Endothelial cell of umbilical vein (primary cell): ENCODE results near the gene CCDC190. TPM values are rescaled to one million over a fixed set of nuclear protein-coding genes. Genes with fewer than 3 reads are reported as not detected.

Experiments used
- BruUV-seq: library from RNA; stranded (reverse); fragments of 400-500 nt; replicated peaks from 2 replicates; lab custom pipeline; 2021; lab: Mats Ljungman, UMichigan
- CTCF ChIA-PET: fragments of 300-600, 350-600 bp; sonication (Branson Sonifier 250); formaldehyde crosslinking; loops from one replicate; lab custom pipeline; 2021; ENCODE audit warnings: antibody characterized with exemption, inconsistent platforms; lab: Charles Lee
- POLR2A ChIA-PET: fragments of 300-600, 350-600 bp; sonication (Branson Sonifier 250); formaldehyde crosslinking; loops from one replicate; lab custom pipeline; 2021; ENCODE audit warnings: antibody characterized with exemption, inconsistent platforms; lab: Charles Lee
- DNase-seq: peaks from one replicate; pipeline ENCODE4 v3.0.0-alpha.2; 2011; ENCODE audit warnings: low read depth, low spot score
- FAIRE-seq: peaks from 2 replicates; lab custom pipeline; 2011; peaks lifted over from hg19 to GRCh38; lab: Jason Lieb, UNC
- H2AFZ ChIP-seq: 2 replicates; pipeline ENCODE4 v1.6.0; 2012; ENCODE audit warnings: low read depth, low read length, control low read depth, inconsistent platforms
- H3K27ac ChIP-seq: 2 replicates; pipeline ENCODE4 v1.5.1; 2011; ENCODE audit warnings: low read depth, mild to moderate bottlenecking, control low read depth, low read length, moderate library complexity; ENCODE audit not compliant: insufficient read depth
- H3K27me3 ChIP-seq, 2 experiments: 2 replicates each; pipeline versions ENCODE4 v1.6.0 to v1.6.1; 2011; ENCODE audit warnings: low read length in 2 of 2, mixed read lengths in 1 of 2; ENCODE audit not compliant: control insufficient read depth in 2 of 2, insufficient read depth in 2 of 2
- H3K36me3 ChIP-seq, 2 experiments: 2 replicates in 1 of 2; 3 replicates in 1 of 2; pipeline ENCODE4 v1.5.1; 2011; ENCODE audit warnings: low read length in 2 of 2, mild to moderate bottlenecking in 1 of 2, moderate library complexity in 1 of 2; ENCODE audit not compliant: control insufficient read depth in 2 of 2, insufficient read depth in 2 of 2; ENCODE audit errors: extremely low read depth in 1 of 2
- H3K4me1 ChIP-seq: 3 replicates; pipeline ENCODE4 v1.5.1; 2011; ENCODE audit warnings: mild to moderate bottlenecking, low read length; ENCODE audit not compliant: control insufficient read depth, insufficient read depth; ENCODE audit errors: extremely low read depth
- H3K4me2 ChIP-seq: 2 replicates; pipeline ENCODE4 v1.6.1; 2011; ENCODE audit warnings: low read length, control low read depth, mixed read lengths; ENCODE audit not compliant: insufficient read depth
- H3K4me3 ChIP-seq, 3 experiments: fragments of 200-600 bp in 1 of 3; sonication (generic), shearing (Covaris generic) in 1 of 3; replicated peaks in 1 of 3; 2 replicates each; pipeline ENCODE4 v1.5.1; 2011 to 2016; ENCODE audit warnings: control low read depth in 3 of 3, low read length in 3 of 3, mild to moderate bottlenecking in 2 of 3, inconsistent platforms in 1 of 3, low read depth in 1 of 3, moderate library complexity in 1 of 3; ENCODE audit not compliant: insufficient read depth in 1 of 3
- H3K79me2 ChIP-seq: 2 replicates; pipeline ENCODE4 v1.6.0; 2012; ENCODE audit warnings: low read length, inconsistent platforms; ENCODE audit not compliant: control insufficient read depth, insufficient read depth
- H3K9ac ChIP-seq: replicated peaks from 2 replicates; pipeline ENCODE3; 2011; ENCODE audit warnings: low read length, control low read depth; ENCODE audit not compliant: insufficient read depth; ENCODE audit errors: extremely low read depth
- H3K9me1 ChIP-seq: replicated peaks from 3 replicates; pipeline ENCODE4 v1.6.0; 2011; ENCODE audit warnings: mild to moderate bottlenecking, low read length; ENCODE audit not compliant: control insufficient read depth, insufficient read depth; ENCODE audit errors: extremely low read depth
- H3K9me3 ChIP-seq: replicated peaks from 2 replicates; pipeline ENCODE4 v1.5.1; 2012; ENCODE audit warnings: low read length, inconsistent platforms; ENCODE audit not compliant: control insufficient read depth, insufficient read depth
- H4K20me1 ChIP-seq: replicated peaks from 2 replicates; pipeline ENCODE3; 2011; ENCODE audit warnings: mild to moderate bottlenecking, low read length; ENCODE audit not compliant: control insufficient read depth, insufficient read depth; ENCODE audit errors: extremely low read depth
- EZH2 ChIP-seq: IDR thresholded peaks from 2 replicates; pipeline ENCODE4 v1.6.1; 2012; ENCODE audit warnings: borderline replicate concordance, low read depth, mild to moderate bottlenecking, moderate library complexity, low read length, inconsistent platforms; ENCODE audit not compliant: severe bottlenecking
- FOS ChIP-seq: IDR thresholded peaks from 2 replicates; pipeline ENCODE4 v1.6.1; 2011; ENCODE audit warnings: mild to moderate bottlenecking, low read length, moderate library complexity, borderline replicate concordance; ENCODE audit not compliant: insufficient read depth
- GATA2 ChIP-seq: IDR thresholded peaks from 2 replicates; pipeline ENCODE4 v1.7.0; 2011; ENCODE audit warnings: low read depth, mild to moderate bottlenecking, moderate library complexity, mixed read lengths, low read length; ENCODE audit not compliant: insufficient read length, insufficient read depth
- JUN ChIP-seq: IDR thresholded peaks from 2 replicates; pipeline ENCODE4 v1.6.1; 2011; ENCODE audit warnings: borderline replicate concordance, low read depth; ENCODE audit not compliant: insufficient read length, insufficient read depth
- MYC ChIP-seq: IDR thresholded peaks from one replicate; pipeline ENCODE4 v1.6.1; 2011; ENCODE audit warnings: mild to moderate bottlenecking, low read depth, low read length
- POLR2A ChIP-seq: IDR thresholded peaks from 2 replicates; pipeline ENCODE4 v1.6.1; 2012; ENCODE audit warnings: low read depth, mild to moderate bottlenecking, control low read depth, low read length
- POLR2AphosphoS5 ChIP-seq: IDR thresholded peaks from 2 replicates; pipeline ENCODE4 v1.6.1; 2012; ENCODE audit warnings: low read depth, mild to moderate bottlenecking, control low read depth, low read length, moderate library complexity; ENCODE audit not compliant: insufficient read depth
- dilution Hi-C: fragments of 300-500 bp; cut with MboI; formaldehyde crosslinking; loops from one replicate; pipeline ENCODE4 v1.15.0; 2019; ENCODE audit warnings: low sequenced_read_pairs; ENCODE audit not compliant: extremely low pct_ligation_motif_present
- intact Hi-C: fragments of 100-400 bp; cut with micrococcal nuclease; formaldehyde crosslinking; loops from one replicate; pipeline ENCODE4 v1.10.0; 2022
- polyA plus RNA-seq, 4 experiments: library from polyadenylated mRNA; depleted of rRNA in 3 of 4; stranded (reverse) in 3 of 4; unstranded in 1 of 4; fragments of >200 nt; gene quantifications; 2 replicates each; pipeline versions ENCODE4 v1.2.1 to v1.2.3, GENCODE V29; 2011 to 2012; ENCODE audit warnings: missing spikeins in 1 of 4
- total RNA-seq: library from RNA; stranded (reverse); gene quantifications from 2 replicates; pipeline ENCODE4 v1.2.3, GENCODE V29; 2021
- TF ChIP-seq, protein P1 (sequence below): IDR thresholded peaks from 2 replicates; pipeline ENCODE4 v1.6.1; 2011; ENCODE audit not compliant: insufficient read depth, insufficient read length
- TF ChIP-seq, protein P2 (sequence below), 2 donors: IDR thresholded peaks; 1 replicate in 1 of 2; 2 replicates in 1 of 2; pipeline ENCODE4 v1.5.1; 2011; ENCODE audit warnings: low read length in 2 of 2, mild to moderate bottlenecking in 2 of 2, moderate library complexity in 2 of 2, control low read depth in 1 of 2, inconsistent platforms in 1 of 2, low read depth in 1 of 2; ENCODE audit not compliant: insufficient read depth in 1 of 2; ENCODE audit errors: extremely low read depth in 1 of 2

CCDC190 gene
- total and polyA plus RNA-seq, 2 donors (not counting 3 experiments of a cell fraction or from before 2014, with no cell fraction given), result 3.7 to 9.0 TPM

DNA sequence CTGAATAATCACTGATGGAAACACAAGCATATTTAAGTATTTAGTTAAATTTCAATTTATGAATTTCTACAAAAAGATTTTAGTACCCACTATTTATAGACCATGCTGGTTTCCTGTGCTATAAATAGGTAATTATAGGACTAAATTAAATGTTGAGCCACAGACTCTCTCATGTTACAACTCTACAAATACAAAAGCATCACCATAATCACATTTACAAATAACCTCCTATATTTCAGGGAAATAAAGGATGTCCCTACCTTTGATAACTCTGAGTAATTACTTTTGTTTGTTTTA, 32.6 kb upstream of the CCDC190 start:
- DNase-seq (no peak), FAIRE-seq (no peak)
- dilution Hi-C loops (loop anchor here (25.0 kb wide), 1 partner anchor 294 kb away; no protein-coding TSS in a partner anchor), intact Hi-C loops (no loop called here)
- peaks cover 15% of the 10 kb centered on the region for H3K4me1 ChIP-seq
- H4K20me1 ChIP-seq, result no peaks in the 10 kb centered on the region
- H3K4me2 ChIP-seq, result peak overlapping the region; percentile 71
- H2AFZ ChIP-seq, result no peak overlapping the region
- H3K27me3 ChIP-seq, result no peaks in the 10 kb centered on the region
- H3K27ac ChIP-seq, result no peak overlapping the region
- ChIA-PET CTCF (interaction anchor here (1.1 to 1.3 kb wide), 2 partner anchors 57 to 422 kb away, joined by 3 to 4 read pairs; no protein-coding TSS in a partner anchor), POLR2A (no interaction called here)
- no peaks in the 10 kb centered on the region for H3K9me1 ChIP-seq
- H3K9ac ChIP-seq, result no peak overlapping the region
- H3K79me2 ChIP-seq, result no peaks in the 10 kb centered on the region
- TF ChIP-seq, protein P1, sequence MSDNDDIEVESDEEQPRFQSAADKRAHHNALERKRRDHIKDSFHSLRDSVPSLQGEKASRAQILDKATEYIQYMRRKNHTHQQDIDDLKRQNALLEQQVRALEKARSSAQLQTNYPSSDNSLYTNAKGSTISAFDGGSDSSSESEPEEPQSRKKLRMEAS, result no peak
- TF ChIP-seq FOS, result no peak
- TF ChIP-seq POLR2A, result no peak
- no peak for TF ChIP-seq MYC
- TF ChIP-seq POLR2AphosphoS5, result no peak
- no peak for TF ChIP-seq GATA2
- TF ChIP-seq, protein P2, sequence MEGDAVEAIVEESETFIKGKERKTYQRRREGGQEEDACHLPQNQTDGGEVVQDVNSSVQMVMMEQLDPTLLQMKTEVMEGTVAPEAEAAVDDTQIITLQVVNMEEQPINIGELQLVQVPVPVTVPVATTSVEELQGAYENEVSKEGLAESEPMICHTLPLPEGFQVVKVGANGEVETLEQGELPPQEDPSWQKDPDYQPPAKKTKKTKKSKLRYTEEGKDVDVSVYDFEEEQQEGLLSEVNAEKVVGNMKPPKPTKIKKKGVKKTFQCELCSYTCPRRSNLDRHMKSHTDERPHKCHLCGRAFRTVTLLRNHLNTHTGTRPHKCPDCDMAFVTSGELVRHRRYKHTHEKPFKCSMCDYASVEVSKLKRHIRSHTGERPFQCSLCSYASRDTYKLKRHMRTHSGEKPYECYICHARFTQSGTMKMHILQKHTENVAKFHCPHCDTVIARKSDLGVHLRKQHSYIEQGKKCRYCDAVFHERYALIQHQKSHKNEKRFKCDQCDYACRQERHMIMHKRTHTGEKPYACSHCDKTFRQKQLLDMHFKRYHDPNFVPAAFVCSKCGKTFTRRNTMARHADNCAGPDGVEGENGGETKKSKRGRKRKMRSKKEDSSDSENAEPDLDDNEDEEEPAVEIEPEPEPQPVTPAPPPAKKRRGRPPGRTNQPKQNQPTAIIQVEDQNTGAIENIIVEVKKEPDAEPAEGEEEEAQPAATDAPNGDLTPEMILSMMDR (IDR thresholded peaks at IDR 0.05; ENCODE audit: extremely low read depth in 1 of 2, insufficient read depth in 1 of 2, low read depth in 1 of 2, low read length in 2 of 2), result no peak
- no peak for TF ChIP-seq EZH2
- no peak for TF ChIP-seq JUN
- BruUV-seq, result no TSS peak
- no peaks in the 10 kb centered on the region for H3K36me3 ChIP-seq
- H3K9me3 ChIP-seq, result no peaks in the 10 kb centered on the region
- H3K4me3 ChIP-seq, result no peak overlapping the region
